SU-DHL-6 (cell line): Measurements from ENCODE around the gene PMF1.

Experiments
- EZH2phosphoT487 ChIP-seq: fragments of 200-600 bp; sonication (generic), shearing (Covaris generic); conservative IDR thresholded peaks from 2 replicates; pipeline ENCODE4 v1.6.1; 2018; ENCODE audit warnings: mild to moderate bottlenecking, antibody characterized with exemption, low read length, moderate library complexity, mixed read lengths
- TF ChIP-seq, protein P1 (sequence below): fragments of 200-600 bp; sonication (generic); IDR thresholded peaks from one replicate; pipeline ENCODE4 v1.5.1; 2017; ENCODE audit warnings: antibody characterized with exemption, mild to moderate bottlenecking, low read length, moderate library complexity; ENCODE audit not compliant: insufficient read depth, poor library complexity, severe bottlenecking

DNA sequence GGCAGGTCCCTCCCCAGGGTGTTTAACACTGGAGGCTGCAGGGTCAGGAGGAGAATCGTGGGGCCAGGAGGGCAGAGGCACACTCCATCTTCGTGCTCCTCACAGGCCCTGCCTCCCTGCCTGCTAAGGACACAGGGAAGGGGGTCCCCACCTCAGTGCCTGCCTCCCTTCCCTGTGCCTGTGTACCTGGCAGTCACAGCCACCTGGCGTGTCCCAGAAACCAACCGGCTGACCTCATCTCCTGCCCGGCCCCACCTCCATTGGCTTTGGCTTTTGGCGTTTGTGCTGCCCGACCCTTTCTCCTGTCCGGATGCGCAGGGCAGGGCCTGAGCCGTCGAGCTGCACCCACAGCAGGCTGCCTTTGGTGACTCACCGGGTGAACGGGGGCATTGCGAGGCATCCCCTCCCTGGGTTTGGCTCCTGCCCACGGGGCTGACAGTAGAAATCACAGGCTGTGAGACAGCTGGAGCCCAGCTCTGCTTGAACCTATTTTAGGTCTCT is 28.6 kb downstream of the PMF1 start:
- TF ChIP-seq, protein P1, sequence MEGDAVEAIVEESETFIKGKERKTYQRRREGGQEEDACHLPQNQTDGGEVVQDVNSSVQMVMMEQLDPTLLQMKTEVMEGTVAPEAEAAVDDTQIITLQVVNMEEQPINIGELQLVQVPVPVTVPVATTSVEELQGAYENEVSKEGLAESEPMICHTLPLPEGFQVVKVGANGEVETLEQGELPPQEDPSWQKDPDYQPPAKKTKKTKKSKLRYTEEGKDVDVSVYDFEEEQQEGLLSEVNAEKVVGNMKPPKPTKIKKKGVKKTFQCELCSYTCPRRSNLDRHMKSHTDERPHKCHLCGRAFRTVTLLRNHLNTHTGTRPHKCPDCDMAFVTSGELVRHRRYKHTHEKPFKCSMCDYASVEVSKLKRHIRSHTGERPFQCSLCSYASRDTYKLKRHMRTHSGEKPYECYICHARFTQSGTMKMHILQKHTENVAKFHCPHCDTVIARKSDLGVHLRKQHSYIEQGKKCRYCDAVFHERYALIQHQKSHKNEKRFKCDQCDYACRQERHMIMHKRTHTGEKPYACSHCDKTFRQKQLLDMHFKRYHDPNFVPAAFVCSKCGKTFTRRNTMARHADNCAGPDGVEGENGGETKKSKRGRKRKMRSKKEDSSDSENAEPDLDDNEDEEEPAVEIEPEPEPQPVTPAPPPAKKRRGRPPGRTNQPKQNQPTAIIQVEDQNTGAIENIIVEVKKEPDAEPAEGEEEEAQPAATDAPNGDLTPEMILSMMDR, result no peak
- TF ChIP-seq EZH2phosphoT487, result no peak
